Measurements from ENCODE around the gene FBXO44.

FBXO44 gene

DNA sequence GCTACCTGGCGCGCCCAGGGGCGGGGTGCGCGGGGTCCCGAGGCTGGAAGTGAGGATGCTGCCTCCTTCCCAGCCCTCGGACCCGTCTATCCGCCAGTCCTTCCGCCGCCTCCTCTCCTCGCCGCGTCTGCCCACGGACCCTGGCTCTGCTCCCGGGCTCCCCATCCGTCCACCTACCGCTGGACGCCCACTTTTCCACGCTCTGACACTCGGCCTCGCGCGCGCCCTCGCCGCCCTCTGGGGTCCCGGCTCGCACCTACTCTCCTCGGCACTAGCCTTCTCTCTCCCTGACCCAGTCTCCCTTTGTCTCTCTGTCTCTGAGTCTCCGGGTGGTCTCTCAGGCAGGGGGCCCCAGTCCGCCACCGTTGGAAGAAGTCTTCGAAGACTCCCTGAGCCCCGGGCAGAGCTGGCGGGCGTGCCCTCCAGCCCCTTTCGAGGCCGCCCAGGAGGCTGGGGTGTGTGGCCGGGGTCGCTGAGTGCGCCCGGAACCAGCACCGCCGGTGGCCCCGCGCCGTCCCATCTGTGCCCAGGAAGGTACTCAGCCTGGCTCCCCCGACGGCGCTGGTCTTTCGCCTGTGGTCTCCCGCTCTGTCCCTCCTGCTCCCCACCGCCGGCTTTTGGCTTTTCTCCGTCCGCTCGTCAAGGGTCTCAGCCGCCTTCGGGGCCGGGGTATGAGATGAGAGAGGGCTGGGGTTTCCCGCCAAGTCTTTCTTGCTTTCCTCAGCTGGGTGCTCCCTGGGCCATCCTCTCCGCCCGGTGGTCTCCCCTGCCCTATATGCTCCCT, 37.4 kb downstream of the FBXO44 start:
- no peak for DNase-seq

DNA sequence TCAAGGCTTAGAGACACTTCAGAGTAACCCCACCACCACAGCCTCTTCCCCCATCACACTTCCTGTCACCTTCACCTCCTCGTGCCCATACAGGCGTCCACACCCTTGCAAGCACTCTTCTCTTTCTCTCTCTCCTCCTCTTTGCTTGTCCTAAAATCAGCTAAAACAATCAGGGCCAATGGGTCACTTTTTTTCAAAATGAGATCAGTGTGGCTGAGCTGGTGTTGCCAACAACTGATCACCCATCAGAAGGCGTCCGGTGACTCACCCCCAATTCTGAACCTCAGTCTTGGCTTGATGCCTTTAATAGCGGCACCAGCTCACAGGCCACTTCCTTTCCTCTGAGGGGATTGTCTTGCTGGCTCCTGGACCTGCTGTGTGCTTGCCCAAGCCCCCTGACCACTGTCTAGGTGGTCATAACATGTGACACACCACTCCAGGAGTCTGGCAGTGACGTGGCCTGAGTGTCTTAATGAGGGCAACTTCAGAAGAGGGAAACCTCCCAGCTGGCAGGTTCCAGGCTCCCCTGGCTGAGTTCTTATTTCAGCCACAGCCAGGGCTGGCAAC, 38.4 kb downstream of the FBXO44 start:
- DNase-seq = peak; percentile 84

DNA sequence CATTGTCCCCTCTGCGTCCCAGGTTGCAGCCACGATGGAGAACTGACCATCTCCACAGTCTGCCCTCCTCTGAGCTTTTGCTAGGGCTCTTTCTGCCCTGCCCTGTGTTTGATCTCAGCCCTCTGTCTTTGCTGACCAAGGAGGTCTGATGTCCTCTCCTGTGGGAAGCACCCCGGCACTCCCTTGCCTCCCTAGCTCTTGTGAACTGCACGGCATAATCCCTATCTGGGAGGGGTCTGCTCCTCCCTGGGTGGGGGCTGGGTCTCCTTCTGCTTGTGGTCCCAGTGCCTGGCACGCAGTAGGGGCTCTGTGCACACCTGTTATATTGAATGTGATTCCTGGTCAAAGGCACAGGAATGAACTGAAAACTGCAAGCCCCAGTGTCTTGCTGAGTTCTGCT, 39.2 kb downstream of the FBXO44 start:
- DNase-seq = no peak

DNA sequence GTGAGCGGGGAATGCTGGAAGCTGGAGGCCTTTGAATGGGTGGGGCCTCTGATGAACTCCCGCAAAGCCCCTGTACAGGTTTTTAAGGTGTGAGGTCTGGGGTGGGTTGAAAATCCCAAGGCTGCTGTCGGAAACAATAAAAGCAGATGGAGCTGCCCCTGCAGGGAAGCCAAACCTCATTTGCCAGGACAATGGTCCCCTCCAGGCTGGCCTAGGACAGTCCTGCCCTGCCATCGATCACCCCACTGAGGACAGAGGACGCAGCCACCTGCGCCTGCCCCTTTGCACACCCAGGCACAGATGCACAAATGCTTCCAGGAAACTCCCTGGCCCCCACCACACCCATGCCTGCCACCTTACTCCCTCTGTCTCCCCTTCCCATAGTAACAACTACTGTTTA, 41.2 kb downstream of the FBXO44 start:
- no peak for DNase-seq

DNA sequence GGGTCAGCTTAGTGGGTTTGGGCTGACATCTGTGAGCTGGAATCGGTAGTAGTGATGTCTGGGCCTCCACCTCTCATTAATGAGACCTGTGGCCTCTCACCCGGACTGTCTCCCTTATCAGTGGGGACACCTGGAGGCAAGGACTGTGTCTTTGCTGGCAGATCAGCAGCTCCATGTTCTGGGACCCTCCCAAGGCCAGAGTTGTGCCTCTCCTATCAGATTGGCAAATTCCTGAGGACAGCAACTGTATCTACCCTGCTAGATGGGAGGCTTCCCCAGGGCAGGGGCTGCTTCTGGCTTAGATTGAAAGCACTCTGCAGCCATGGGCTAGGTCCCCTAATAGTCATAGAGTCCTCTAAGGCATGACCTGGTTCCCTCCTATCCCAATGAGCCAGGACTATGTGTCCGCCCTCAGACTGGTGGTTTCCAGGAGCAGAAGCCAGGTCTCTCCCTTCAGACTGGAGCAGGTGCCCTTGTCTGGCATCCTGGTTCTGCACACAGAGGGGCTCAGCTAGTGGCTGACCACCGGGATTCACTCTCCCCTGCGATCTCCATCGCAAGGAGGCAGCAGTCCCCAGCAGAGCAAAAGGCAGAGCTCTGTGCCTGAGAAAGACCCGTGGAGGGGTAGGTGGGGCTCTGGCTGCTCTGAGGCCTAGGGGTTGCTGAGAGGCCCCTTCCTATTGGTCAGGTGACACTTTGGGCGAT, 42.7 kb downstream of the FBXO44 start:
- no peak for DNase-seq

DNA sequence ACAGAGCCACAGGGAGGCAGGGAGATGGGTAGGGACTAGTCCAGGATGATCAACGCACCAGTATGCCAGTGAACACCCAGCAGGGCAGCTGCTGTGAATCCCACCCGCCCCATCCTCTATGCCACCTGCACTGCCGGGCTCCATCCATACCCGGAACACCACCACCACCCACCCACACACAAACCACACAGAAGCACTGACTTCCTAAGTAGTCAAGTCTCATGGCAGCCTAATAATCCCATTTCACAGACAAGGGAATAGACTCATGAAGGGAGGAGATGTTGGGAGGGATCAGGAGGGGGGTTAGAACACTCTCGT, 43.2 kb downstream of the FBXO44 start:
- DNase-seq = no peak

DNA sequence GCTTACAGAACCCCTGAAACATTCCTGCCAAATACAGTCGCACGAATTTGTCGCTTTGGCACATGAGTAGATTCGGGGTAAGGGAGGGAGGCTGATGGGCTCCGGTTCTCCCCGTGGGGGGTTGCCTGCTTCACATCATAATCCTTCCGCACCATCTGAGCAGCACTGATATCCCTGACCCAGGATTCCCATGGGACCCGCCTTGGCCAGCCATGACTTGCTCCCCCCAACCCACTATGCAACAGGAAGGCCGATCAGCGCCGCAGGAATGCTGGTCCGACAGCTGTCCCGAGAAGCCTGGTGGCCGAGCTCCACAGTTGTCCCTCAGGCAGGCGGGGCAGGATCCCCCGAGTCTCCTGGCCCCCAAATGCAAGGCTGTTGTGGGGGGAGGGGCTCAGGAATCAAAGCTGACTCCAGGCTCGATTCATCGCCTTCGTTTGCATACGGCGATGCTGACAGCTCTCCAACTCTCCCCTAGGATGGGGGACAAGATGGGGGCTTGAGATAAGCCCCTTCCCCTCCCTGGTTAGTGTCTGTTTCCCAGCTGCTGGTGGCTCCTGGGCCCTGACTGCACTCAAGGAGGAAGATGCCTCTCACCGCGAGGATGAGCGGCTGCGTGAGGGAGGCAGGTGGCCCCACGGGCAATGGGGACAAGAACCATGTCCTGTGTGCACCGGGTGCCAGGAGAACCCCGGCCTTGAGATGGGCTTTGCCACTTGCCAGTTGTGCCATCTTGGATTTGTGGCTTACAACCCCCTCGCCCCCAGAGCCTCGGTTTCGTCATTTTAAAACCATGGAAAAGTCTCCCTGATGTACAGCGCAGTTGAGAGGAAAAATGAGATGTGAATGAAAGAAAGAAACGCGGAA, 46.2 kb downstream of the FBXO44 start:
- DNase-seq = no peak

DNA sequence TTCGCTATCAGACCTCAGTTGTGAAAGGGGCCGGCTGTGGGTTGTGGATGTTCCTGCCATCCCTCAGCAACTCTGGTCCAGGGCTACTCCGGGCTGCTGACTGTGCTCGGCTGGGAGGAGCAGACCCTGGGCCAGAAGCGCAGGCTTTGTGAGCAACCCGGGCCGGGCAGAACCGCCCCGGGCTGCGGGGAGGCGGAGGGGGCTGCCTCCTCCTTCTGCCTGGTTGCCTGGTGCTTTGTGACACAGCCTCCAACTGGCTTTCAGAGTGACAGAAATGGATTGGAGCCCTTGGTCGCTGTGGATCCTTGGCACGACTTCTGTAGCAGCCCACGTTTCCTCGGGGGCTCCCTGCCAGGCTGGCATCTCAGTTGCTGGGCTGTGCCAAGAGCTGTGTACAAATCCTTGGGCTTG, 46.9 kb downstream of the FBXO44 start:
- DNase-seq = no peak

DNA sequence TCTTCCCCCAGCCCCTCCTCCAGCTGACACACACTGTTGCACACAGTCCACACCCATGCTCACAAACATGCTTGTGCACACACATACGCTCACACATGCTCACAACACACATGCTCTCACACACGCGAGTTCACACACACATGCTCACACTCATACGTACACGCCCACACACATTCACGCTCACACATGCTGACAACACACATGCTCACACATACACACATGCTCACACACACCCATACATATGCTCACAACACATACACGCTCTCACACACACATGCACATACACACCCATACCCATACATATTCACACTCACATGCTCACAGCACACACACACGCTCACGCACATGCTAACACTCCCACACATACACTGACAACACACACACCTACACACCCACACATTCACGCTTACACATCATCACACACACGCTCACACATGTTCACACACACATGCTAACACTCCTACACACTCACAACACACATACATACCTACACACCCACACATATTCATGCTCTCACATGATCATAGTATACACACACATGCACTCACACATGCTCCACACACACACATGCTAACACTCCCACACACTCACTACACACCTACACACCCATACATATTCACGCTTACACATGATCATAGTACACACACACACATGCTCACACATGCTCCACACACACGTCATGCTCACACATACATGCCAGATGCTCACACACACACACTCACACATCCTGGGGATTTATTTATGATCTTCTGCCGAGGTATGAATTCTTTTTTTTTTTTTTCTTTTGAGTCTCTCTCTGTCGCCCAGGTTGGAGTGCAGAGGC, 47.5 kb downstream of the FBXO44 start:
- DNase-seq = no peak

DNA sequence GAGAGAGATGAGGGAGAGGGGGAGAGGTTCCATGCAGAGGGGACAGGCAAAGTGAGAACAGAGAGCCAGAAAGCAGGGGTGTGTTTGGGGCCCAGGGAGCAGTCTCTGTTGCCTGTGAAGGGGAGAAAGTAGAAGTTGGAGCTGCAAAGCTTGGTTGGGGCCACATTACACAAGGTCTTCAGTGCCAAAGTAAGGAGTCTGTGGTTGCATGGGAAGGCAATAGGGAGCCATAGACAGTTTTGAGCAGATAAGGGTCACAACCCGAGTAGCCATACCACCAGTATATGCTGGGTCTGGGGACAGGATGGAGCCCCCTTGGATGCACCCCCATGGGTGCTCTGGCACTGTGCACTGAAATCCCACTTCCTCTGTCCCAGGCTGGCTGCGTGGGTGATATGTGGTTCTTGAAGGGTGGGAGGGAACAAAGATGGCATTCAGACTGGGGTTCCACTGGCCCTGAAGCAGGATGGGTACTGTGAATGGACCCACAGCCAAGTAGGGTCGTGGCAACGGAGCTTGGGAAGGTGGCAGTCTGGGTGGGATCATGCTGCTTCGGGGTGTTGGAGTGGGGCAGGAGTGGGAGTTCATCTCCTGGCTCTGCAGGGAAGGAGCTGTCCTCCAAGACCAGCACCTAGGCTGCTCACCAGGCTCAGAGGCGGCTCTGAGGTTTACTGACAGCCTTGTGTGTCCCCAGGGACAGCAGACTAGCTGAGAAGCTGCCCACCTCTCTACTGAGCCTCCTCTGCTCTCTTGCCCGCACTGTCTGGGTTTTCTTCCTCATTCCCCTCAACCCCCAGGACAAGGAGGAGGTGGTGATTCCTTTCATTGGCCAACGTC, 48.9 kb downstream of the FBXO44 start:
- no peak for DNase-seq

DNA sequence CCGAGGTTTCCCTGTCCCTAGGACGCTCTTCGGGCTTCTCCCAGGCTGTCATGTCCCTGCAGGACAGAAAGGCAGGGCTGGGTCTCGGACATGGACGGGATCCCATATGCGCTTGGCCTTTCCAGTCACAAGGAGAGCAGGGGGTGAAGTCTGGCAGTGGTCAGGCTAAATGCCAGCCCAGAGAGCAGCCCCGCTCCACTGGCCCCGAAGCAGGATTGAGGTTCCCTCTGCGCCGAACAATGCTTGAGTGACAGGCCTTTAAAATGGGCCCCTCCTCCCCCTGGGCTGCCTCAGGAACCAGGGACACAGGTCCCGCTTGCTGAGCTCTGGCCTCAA, 49.5 kb downstream of the FBXO44 start:
- no peak for DNase-seq

DNA sequence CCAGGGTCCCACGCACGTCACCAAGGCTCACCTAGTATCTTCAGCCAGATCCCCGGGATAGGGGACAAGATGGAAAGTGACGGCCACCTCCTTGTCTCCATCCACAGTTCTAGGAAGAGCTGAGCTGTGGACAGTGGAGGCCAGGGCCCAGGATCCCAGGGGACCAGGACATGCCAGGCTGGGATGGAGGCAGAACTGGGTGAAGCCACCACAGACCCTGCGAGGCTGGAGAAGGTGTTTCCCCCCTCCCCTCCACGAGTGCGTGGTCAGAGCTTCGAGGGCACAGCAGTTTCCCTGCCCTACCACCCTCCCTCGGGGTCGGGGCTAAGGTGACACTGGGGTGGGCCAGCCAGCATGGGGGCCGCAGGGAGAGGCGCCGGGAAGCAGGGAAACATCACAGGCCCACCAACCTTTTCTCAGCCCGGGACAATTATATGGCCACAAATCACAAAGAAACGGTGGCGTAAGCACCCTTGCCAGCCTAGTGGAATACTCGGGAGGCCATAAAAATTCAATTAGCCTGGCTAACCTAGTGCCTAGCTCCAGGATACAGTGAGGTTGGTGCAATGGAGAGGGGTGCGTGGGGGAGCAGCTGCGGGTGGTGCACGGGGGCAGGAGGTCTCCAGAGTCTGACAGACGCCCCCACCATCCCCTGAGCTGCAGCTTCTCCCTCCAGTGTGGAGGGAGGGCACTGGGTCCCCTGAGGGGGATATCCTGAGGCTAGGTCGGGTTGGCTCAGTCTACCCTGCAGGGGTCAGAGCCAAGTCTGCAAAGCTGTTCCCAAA, 50.2 kb downstream of the FBXO44 start:
- DNase-seq = no peak

DNA sequence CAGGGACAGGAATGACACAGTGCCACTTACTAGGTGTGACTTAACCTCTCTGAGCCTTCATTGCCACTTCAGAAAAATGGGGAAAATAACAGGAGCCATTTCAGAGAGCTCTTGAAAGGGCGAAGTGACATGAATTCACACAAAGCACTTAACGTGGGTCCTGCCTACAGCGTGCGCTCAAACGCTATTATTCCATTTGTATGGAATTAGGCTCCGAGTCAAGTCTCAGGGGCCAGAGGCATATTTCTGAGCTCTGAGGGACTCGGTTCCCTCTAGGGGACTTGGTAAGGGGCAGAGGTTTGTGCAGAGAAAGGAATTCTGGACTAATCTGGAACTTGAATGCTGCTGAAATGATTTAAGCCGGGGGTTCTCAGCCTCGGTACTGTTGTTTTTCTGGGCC, 50.9 kb downstream of the FBXO44 start:
- DNase-seq = no peak

DNA sequence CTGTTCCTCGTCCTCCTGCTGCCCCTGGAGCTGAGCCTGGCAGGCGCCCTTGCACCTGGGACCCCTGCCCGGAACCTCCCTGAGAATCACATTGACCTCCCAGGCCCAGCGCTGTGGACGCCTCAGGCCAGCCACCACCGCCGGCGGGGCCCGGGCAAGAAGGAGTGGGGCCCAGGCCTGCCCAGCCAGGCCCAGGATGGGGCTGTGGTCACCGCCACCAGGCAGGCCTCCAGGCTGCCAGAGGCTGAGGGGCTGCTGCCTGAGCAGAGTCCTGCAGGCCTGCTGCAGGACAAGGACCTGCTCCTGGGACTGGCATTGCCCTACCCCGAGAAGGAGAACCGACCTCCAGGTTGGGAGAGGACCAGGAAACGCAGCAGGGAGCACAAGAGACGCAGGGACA, 51.6 kb downstream of the FBXO44 start:
- no peak for DNase-seq

DNA sequence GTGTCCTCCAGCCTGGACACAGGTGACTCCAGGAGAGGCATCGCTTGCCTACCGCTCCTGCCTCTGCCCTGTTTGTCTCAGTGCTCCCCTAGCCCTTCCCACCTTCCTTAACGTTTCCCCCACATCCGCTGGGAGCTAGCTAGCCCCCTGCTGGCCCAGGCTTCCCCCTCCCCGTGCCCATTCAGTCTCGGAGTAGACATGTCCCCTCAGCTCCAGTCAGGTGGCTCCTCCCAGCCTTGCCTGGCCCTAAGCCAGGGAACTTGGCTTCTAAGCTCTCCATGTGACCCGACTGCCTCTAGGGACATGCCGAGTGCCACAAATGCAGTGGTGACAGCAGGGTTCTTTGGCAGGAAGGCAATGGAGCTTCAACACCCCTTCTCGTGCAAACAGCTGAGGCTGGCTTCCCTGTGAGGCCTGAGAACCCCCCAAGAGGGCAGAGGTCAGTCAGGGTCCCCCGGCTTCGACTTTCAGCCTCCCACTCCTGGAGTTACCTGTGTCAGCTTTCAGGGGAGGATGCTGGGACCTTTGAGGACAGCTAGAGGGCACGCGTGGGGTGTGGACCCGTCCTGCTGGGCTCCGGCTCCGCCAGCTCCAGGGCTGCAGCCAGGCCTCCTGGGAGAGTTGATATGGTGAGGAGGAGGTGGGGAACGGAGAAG, 53.1 kb downstream of the FBXO44 start:
- no peak for DNase-seq

DNA sequence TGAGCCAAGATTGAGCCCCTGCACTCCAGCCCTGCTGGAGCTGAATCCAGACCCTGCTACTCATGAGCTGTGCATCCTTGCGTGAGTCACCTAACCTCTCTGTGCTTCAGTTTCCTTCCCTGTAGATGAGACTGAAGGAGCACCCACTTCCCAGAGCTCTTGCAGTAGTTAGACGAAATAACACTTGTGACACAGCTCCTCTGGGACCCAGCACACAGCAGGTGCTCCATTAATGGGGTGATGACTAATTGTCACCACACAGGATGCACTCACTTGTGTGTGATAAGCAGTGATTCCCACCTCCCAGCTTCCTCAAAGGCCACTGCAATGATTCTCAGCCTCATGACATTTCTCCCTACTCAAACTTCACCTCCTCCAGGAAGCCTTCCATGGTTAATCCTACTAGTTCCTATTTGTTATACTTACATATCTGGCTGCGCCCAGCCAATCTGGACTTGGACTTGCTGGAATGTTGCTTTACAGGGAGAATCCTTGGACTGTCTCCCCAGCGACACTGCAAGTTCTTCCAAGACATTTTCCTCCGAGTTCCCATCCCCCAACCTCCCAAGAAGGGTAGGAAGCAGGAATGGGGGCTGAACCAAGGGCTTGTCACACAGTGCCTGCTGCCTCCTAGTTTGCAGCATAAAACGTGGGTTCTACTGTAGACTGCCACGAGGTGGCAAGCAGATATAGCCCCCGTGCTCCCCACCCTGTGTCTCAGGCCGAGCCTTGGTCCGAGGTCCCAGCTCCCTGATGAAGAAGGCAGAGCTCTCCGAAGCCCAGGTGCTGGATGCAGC, 54.1 kb downstream of the FBXO44 start:
- DNase-seq = no peak

DNA sequence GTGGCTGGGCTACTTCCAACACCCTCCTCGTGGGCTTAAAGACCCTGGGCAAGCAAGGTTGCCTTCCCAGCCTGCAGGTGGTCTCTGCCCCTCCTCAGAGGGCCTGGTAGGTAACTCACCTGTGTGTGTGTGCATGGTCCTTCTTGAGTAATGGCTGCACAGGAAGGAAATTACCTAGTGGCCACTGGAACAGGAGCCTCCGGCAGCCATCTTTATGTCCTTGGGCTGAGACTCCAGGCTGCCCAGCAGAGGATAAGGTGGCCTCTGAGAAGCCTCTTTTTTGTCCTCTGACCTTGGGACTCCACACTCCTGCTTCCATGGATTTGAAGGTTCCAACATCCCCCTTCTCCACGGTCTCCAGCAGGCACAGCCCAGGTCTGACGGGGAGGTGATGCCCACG, 56.8 kb downstream of the FBXO44 start:
- no peak for DNase-seq

DNA sequence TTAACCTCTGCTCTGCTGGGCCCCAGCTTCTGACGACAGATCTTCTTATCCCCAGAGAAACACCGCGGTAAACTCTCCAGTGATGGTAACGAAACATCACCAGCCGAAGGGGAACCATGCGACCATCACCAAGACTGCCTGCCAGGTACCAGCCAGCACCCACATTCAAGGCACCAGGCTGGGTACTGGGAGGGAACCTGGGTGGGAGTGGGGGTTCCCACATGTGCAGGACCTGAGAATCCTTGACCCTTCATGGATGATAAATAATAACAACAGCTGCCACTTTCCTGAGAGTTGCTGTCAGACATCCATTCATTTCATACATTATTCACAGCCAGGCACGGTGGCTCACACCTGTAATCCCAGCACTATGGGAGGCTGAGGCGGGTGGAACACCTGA, 57.6 kb downstream of the FBXO44 start:
- DNase-seq = no peak

Measured in HCEC 1CT (cell line).